ENCODE results near the gene DAND5. TPM values are rescaled to one million over a fixed set of nuclear protein-coding genes. Genes with fewer than 3 reads are reported as not detected.
A peak's percentile ranks its signal among the peaks of the same experiment; 100 is the strongest.
"Not testable (repeated sequence)": the region's sequence is repeated elsewhere in the genome, so short reads cannot be mapped to it uniquely, and the experiment has no call there.

The DAND5 gene
- total RNA-seq, 2 experiments from 2014 or later: not detected

DNA sequence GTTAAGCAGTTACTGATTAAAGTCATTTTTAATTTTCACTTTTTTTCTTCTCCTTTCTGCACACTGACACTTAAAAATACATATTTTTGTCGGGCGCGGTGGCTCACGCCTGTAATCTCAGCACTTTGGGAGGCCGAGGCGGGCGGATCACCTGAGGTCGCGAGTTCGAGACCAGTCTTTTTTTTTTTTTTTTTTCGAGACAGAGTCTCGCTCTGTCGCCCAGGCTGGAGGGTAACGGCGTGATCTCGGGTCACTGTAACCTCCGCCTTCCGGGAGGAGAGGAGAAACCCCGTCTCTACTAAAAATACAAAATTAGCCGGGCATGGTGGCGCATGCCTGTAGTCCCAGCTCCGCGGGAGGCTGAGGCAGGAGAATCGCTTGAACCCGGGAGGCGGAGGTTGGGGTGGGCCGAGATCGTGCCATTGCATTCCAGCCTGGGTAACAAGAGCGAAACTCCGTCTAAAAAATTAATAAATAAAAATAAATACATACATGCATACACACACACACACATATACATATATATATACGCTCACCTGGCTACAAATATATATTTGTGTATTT is 11.9 kb upstream of the DAND5 start:
- H3K9me3 Mint-ChIP-seq, H3K36me3 Mint-ChIP-seq, DNase-seq, H3K27me3 Mint-ChIP-seq: not testable (repeated sequence)
- Mint-ChIP-seq H3K4me3 (peak overlapping the region; percentile 95), H3K27ac (peak overlapping the region; percentile 97), H3K4me1 (peaks cover 18% of the 10 kb centered on the region)
- ATAC-seq (ENCODE audit: low read depth): peak; percentile 22
- POLR2A ChIA-PET: interaction anchor here (1.5 kb wide), 1 partner anchor 20 kb away, joined by 7 read pairs; no protein-coding TSS in a partner anchor

- ATAC-seq (ENCODE audit: low read depth) (no peak), DNase-seq (no peak)
- no peak overlapping the region for H3K27ac Mint-ChIP-seq
- no peaks in the 10 kb centered on the region for H3K9me3 Mint-ChIP-seq
- peaks cover 5% of the 10 kb centered on the region for H3K27me3 Mint-ChIP-seq
- peaks cover 13% of the 10 kb centered on the region for H3K4me1 Mint-ChIP-seq
- no peak overlapping the region for H3K4me3 Mint-ChIP-seq
- POLR2A ChIA-PET: no interaction called here
- peaks cover 3% of the 10 kb centered on the region for H3K36me3 Mint-ChIP-seq
Measured at GRCh38 chr19:12959481-12959880, 9.9 kb upstream of the DAND5 start.

DNA sequence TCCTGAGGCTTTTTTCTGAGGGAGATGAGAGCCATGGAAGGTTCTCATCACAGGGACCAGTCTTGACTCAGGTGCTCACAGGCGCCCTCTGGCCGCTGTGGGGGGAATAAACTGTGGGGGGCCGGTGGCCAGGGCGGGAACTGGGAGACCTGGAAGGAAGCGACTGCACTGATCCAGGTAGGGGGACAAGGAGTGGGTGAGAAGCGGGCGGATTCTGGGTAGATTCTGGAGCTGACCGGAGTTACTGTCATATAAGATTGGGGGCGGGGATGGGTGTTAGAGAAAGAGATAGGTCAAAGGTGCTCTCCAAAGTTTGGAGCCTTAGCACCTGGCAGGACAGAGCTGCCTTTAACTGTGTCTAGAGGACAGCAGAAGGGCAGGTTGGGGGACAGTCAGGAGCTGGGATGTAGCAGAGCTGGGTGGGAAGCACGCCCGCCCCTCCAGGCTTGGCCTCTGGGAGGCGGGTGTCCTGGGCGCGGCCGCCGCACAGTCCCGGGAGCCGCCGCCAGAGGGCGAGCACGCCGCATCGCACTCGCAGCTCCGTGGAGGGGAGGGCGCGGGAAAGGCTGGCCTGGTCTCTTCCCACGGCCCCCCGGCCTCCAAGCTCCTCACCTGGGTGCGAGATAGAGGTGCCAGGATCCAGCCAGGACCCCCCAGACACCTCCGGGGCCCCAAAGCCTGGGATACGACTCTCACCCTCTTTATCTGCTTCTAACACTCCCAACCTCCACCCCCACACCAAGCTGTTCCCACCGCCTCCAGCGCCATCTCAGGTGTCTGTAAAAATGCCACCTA is 4.2 kb upstream of the DAND5 start:
- H3K27ac Mint-ChIP-seq: peak overlapping the region; percentile 81
- peaks cover 5% of the 10 kb centered on the region for H3K27me3 Mint-ChIP-seq
- POLR2A ChIA-PET: interaction anchor here (0.6 to 2.6 kb wide), 13 partner anchors 17 to 190 kb away, joined by 3 to 23 read pairs (median 3); partner anchors contain the start of genes GCDH, KLF1 and SYCE2
- peaks cover 6% of the 10 kb centered on the region for H3K4me1 Mint-ChIP-seq
- DNase-seq (peak; percentile 95), ATAC-seq (ENCODE audit: low read depth) (peak; percentile 96)
- H3K9me3 Mint-ChIP-seq: no peaks in the 10 kb centered on the region
- H3K36me3 Mint-ChIP-seq: no peaks in the 10 kb centered on the region
- peak overlapping the region; percentile 88 for H3K4me3 Mint-ChIP-seq

DNA sequence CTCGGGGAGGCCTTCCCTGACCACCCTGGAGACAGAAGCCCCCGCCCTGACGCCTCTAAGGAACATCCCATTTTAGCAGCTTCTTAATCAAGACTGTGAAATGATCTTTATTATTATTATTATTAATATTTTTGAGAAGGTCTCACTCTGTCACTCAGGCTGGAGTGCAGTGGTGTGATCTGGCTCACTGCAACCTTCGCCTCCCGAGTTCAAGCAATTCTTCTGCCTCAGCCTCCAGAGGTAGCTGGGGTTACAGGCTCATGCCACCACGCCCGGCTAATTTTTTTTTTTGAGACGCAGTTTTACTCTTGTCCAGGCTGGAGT is 3.6 kb upstream of the DAND5 start:
- no peaks in the 10 kb centered on the region for H3K36me3 Mint-ChIP-seq
- peak overlapping the region; percentile 88 for H3K4me3 Mint-ChIP-seq
- POLR2A ChIA-PET: interaction anchor here (0.6 to 2.6 kb wide), 11 partner anchors 18 to 190 kb away, joined by 3 to 23 read pairs (median 3); partner anchors contain the start of genes GCDH and SYCE2
- no peaks in the 10 kb centered on the region for H3K9me3 Mint-ChIP-seq
- DNase-seq: no peak
- peaks cover 6% of the 10 kb centered on the region for H3K4me1 Mint-ChIP-seq
- H3K27ac Mint-ChIP-seq: peak overlapping the region; percentile 73
- ATAC-seq (ENCODE audit: low read depth): no peak
- peaks cover 5% of the 10 kb centered on the region for H3K27me3 Mint-ChIP-seq

GRCh38 chr19:12967907-12968306 is 1.5 kb upstream of the DAND5 start:
- H3K27ac Mint-ChIP-seq: no peak overlapping the region
- POLR2A ChIA-PET: interaction anchor here (0.6 to 0.9 kb wide), 4 partner anchors 11 to 94 kb away, joined by 3 to 6 read pairs (median 4); no protein-coding TSS in a partner anchor
- peaks cover 6% of the 10 kb centered on the region for H3K4me1 Mint-ChIP-seq

GRCh38 chr19:12970070-12970820 is 869 bp downstream of the DAND5 start:
- H3K9me3 Mint-ChIP-seq: no peaks in the 10 kb centered on the region
- H3K27me3 Mint-ChIP-seq: no peaks in the 10 kb centered on the region
- no peak overlapping the region for H3K4me3 Mint-ChIP-seq
- no peak overlapping the region for H3K27ac Mint-ChIP-seq
- DNase-seq (no peak), ATAC-seq (ENCODE audit: low read depth) (no peak)
- POLR2A ChIA-PET: no interaction called here
- peaks cover 2% of the 10 kb centered on the region for H3K4me1 Mint-ChIP-seq
- no peaks in the 10 kb centered on the region for H3K36me3 Mint-ChIP-seq

More at GRCh38 chr19:12967907-12968306, 1.5 kb upstream of the DAND5 start:
- Mint-ChIP-seq H3K36me3 (no peaks in the 10 kb centered on the region), H3K4me3 (no peak overlapping the region), H3K27me3 (peaks cover 3% of the 10 kb centered on the region), H3K9me3 (no peaks in the 10 kb centered on the region)
- DNase-seq: no peak
- no peak for ATAC-seq (ENCODE audit: low read depth)

GRCh38 chr19:12973236-12973635 is 3.9 kb downstream of the DAND5 start:
- no peak overlapping the region for H3K4me3 Mint-ChIP-seq
- DNase-seq (no peak), ATAC-seq (ENCODE audit: low read depth) (no peak)
- peaks cover 7% of the 10 kb centered on the region for H3K27me3 Mint-ChIP-seq
- POLR2A ChIA-PET: no interaction called here
- H3K4me1 Mint-ChIP-seq: peaks cover 3% of the 10 kb centered on the region
- H3K36me3 Mint-ChIP-seq: no peaks in the 10 kb centered on the region
- no peaks in the 10 kb centered on the region for H3K9me3 Mint-ChIP-seq
- no peak overlapping the region for H3K27ac Mint-ChIP-seq

DNA sequence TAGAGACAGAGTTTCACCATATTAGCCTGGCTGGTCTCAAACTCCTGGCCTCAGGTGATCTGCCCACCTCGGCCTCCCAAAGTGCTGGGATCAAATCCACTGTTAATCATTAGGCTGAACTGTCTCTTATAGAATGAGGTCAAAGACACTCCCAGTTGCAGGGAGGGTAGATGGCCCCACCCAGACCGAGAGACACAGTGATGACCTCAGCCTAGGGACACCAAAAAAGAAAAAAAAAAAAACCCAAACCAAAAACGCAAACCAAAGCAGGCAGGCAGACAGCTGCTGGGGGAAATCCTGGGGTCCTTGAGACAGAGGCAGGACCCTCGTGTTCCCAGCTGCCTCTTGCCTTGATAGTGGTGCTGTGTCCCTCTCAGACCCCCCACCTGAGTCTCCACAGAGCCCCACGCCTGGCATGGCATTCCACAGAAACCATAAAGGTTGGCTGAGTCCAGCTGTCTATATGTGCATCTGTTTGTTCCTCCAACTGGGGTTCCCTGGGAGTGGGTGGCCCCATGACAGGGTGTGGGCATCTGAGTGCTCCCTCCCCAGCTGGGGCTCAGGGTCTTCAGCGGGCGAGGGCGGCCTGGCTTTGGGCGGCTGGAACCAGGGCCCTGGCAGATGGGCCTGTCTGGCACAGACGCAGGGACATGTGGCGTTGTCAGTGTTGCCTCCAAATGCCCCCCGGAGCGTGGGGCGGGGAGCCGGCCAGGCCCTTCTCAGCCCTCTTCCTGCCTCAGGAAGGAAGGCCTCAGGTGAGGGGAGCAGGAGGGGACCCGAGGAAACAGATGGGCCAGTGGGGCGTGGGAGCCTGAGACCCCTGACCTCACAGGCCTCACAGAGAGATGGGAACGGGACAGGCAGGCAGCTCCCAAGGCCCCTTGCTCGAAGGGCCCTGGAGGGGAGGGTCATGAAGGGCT is 5.2 kb downstream of the DAND5 start:
- no peak overlapping the region for H3K27ac Mint-ChIP-seq
- ATAC-seq (ENCODE audit: low read depth): no peak
- POLR2A ChIA-PET: no interaction called here

DNA sequence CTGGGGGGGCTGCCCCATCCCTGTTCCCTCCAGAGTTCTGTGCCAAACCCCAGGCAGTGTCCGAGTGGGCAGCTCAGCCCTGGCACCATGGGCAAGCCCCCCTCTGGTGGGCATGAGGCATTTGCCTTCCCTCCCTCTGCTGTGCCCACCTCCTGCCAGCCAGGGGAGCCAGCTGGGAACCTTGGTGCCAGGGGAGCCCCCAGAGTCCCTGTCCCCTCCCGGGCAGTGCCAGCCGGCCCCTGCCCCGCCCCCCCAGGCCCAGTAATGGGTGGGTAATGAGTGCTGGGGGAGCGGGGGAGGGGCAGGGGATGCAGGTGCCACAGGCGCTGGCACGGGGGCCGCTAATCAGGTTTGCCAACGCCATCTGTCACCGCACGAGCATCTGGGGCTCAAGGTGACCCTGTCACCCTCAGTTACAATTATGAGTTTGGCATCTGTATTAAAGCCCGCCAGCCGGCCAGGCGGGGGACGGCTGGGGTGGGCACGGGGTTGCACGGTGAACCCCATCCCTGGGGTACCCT is 5.9 kb downstream of the DAND5 start:
- DNase-seq (no peak), ATAC-seq (ENCODE audit: low read depth) (no peak)
- Mint-ChIP-seq H3K27me3 (peaks cover 7% of the 10 kb centered on the region), H3K36me3 (no peaks in the 10 kb centered on the region), H3K4me3 (no peak overlapping the region), H3K9me3 (no peaks in the 10 kb centered on the region), H3K4me1 (peaks cover 3% of the 10 kb centered on the region), H3K27ac (no peak overlapping the region)
- POLR2A ChIA-PET: no interaction called here

More for the DNA sequence above, 5.2 kb downstream of the DAND5 start:
- no peaks in the 10 kb centered on the region for H3K36me3 Mint-ChIP-seq
- peaks cover 7% of the 10 kb centered on the region for H3K27me3 Mint-ChIP-seq
- H3K4me3 Mint-ChIP-seq: no peak overlapping the region
- DNase-seq: no peak
- H3K4me1 Mint-ChIP-seq: peaks cover 3% of the 10 kb centered on the region
- no peaks in the 10 kb centered on the region for H3K9me3 Mint-ChIP-seq

DNA sequence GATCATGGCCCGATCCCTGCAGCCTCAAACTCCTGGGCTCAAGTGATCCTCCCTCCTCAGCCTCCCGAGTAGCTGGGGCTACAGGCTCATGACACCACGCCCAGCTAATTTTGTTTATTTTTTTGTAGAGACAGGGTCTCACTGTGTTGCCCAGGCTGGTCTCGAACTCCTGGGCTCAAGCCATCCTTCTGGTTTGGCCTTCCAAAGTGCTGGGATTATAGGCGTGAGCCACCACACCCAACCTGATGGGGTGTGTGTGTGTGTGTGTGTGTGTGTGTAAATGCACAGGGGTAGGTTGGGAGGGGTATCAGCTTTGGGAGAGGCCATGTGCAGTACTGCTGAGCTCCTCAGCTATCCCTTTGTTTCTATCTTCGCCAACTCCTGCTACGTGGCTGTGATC is 6.7 kb downstream of the DAND5 start:
- H3K4me3 Mint-ChIP-seq; ATAC-seq (ENCODE audit: low read depth); H3K9me3 Mint-ChIP-seq; POLR2A ChIA-PET; H3K27ac Mint-ChIP-seq; H3K4me1 Mint-ChIP-seq; H3K27me3 Mint-ChIP-seq; DNase-seq; H3K36me3 Mint-ChIP-seq: not testable (repeated sequence)

DNA sequence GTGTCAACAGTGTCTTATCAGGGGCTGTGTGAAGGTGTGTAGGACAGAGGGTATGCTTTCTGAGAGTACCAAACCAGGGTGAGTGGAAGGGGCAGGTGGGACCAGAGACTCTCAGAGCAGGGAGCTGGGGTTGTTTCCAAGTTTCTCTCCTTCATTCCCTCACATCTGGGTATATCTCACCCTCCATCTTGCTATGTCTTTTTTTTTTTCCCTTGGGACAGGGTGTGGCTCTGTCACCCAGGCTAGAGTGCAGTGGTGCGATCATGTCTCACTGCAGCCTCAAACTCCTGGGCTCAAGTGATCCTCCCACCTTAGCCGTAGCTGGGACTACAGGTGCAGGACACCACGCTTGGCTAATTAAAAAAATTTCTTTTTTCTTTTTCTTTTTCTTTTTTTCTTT is 10.6 kb downstream of the DAND5 start:
- H3K27me3 Mint-ChIP-seq: peaks cover 7% of the 10 kb centered on the region
- H3K36me3 Mint-ChIP-seq: no peaks in the 10 kb centered on the region
- POLR2A ChIA-PET: no interaction called here
- DNase-seq (no peak), ATAC-seq (ENCODE audit: low read depth) (no peak)
- peaks cover 3% of the 10 kb centered on the region for H3K4me1 Mint-ChIP-seq
- no peak overlapping the region for H3K27ac Mint-ChIP-seq
- no peak overlapping the region for H3K4me3 Mint-ChIP-seq
- no peaks in the 10 kb centered on the region for H3K9me3 Mint-ChIP-seq

- no peak for ATAC-seq (ENCODE audit: low read depth)
- Mint-ChIP-seq H3K36me3 (no peaks in the 10 kb centered on the region), H3K9me3 (no peaks in the 10 kb centered on the region), H3K4me1 (peaks cover 4% of the 10 kb centered on the region), H3K27ac (no peak overlapping the region), H3K4me3 (no peak overlapping the region), H3K27me3 (peaks cover 2% of the 10 kb centered on the region)
- POLR2A ChIA-PET: no interaction called here
- no peak for DNase-seq
Measured at GRCh38 chr19:12982648-12983047, 13.3 kb downstream of the DAND5 start.

- POLR2A ChIA-PET: no interaction called here
- no peaks in the 10 kb centered on the region for H3K9me3 Mint-ChIP-seq
- H3K27ac Mint-ChIP-seq: no peak overlapping the region
- ATAC-seq (ENCODE audit: low read depth) (no peak), DNase-seq (no peak)
- H3K4me3 Mint-ChIP-seq: no peak overlapping the region
- no peaks in the 10 kb centered on the region for H3K27me3 Mint-ChIP-seq
- H3K4me1 Mint-ChIP-seq: peaks cover 2% of the 10 kb centered on the region
- H3K36me3 Mint-ChIP-seq: no peaks in the 10 kb centered on the region
Measured at GRCh38 chr19:12983091-12983490, 13.7 kb downstream of the DAND5 start.

Data from activated naive CD8-positive, alpha-beta T cell treated with anti-CD3 and anti-CD28 coated beads, Interleukin-2, amount 10 ng/mL, durations not matched to agents 7 days and 5 days (primary cell).